ENCODE data around the gene MAPK6.
"Not testable (repeated sequence)": the region's sequence is repeated elsewhere in the genome, so short reads cannot be mapped to it uniquely, and the experiment has no call there.

GRCh38 chr15:52083037-52083359 lies 64.0 kb downstream of the MAPK6 start:
- TF ChIP-seq, protein P1, sequence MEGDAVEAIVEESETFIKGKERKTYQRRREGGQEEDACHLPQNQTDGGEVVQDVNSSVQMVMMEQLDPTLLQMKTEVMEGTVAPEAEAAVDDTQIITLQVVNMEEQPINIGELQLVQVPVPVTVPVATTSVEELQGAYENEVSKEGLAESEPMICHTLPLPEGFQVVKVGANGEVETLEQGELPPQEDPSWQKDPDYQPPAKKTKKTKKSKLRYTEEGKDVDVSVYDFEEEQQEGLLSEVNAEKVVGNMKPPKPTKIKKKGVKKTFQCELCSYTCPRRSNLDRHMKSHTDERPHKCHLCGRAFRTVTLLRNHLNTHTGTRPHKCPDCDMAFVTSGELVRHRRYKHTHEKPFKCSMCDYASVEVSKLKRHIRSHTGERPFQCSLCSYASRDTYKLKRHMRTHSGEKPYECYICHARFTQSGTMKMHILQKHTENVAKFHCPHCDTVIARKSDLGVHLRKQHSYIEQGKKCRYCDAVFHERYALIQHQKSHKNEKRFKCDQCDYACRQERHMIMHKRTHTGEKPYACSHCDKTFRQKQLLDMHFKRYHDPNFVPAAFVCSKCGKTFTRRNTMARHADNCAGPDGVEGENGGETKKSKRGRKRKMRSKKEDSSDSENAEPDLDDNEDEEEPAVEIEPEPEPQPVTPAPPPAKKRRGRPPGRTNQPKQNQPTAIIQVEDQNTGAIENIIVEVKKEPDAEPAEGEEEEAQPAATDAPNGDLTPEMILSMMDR (IDR thresholded peaks at IDR 0.05): not testable (repeated sequence)
- not testable (repeated sequence) for TF ChIP-seq POLR2AphosphoS5, POLR2A (IDR thresholded peaks at IDR 0.05)

Data from breast epithelium (tissue), 3 donors.